Measurements from ENCODE around the gene TP53RK.

GRCh38 chr20:46636514-46636913 is 52.7 kb downstream of the TP53RK start:
- TF ChIP-seq CTCF (IDR thresholded peaks at IDR 0.05) (no peak), POLR2A (IDR thresholded peaks at IDR 0.05) (no peak)

Data from body of pancreas (tissue), 4 donors.